Vagina (tissue), 2 donors: ENCODE measurements around the gene ARHGAP6.

Experiments
- CTCF ChIP-seq, 3 experiments: fragments of 450-650 bp in 2 of 3; fragments of 200-600 bp in 1 of 3; sonication (generic) in 1 of 3; IDR thresholded peaks; one replicate each; pipeline ENCODE4 v1.5.1; 2017 to 2019; ENCODE audit warnings: antibody characterized with exemption in 3 of 3, mild to moderate bottlenecking in 2 of 3, moderate library complexity in 2 of 3
- POLR2A ChIP-seq, 2 donors: fragments of 450-650 bp; IDR thresholded peaks; one replicate each; pipeline ENCODE4 v1.6.1; 2017; ENCODE audit warnings: antibody characterized with exemption in 2 of 2, mild to moderate bottlenecking in 2 of 2, moderate library complexity in 2 of 2
- POLR2AphosphoS5 ChIP-seq, 2 donors: sonication (generic); formaldehyde crosslinking; IDR thresholded peaks; one replicate each; pipeline ENCODE4 v1.9.0; 2017; ENCODE audit warnings: antibody characterized with exemption in 2 of 2, mild to moderate bottlenecking in 2 of 2, low read depth in 1 of 2; ENCODE audit not compliant: insufficient read depth in 1 of 2

GRCh38 chrX:11364835-11365234, 300.9 kb downstream of the ARHGAP6 start:
- TF ChIP-seq CTCF (IDR thresholded peaks at IDR 0.05), result no peak
- no peak for TF ChIP-seq POLR2AphosphoS5 (IDR thresholded peaks at IDR 0.05; ENCODE audit: insufficient read depth in 1 of 2, low read depth in 1 of 2)
- no peak for TF ChIP-seq POLR2A (IDR thresholded peaks at IDR 0.05)
